ENCODE data around the gene KRTAP23-1. TPM values are rescaled to one million over a fixed set of nuclear protein-coding genes. Genes with fewer than 3 reads are reported as not detected.

KRTAP23-1 gene
- polyA plus RNA-seq, 3 donors, result not detected

GRCh38 chr21:30326390-30326789 is 22.0 kb downstream of the KRTAP23-1 start:
- no peak overlapping the region for H3K27ac ChIP-seq (ENCODE audit: low read depth, low read length)

GRCh38 chr21:30320215-30320614 is 28.2 kb downstream of the KRTAP23-1 start, which contains the start of gene KRTAP26-1:
Gene KRTAP26-1 (minus strand): TSS chr21:30320315. CDS start chr21:30320035, 280 bp downstream.
- 84 to 91% (median 84%) methylated on average over 2 of the region's 2 CpGs for WGBS, 3 donors
- no peak within 1 kb of the TSS for H3K27ac ChIP-seq (ENCODE audit: low read depth, low read length)

GRCh38 chr21:30315701-30316100 is 32.7 kb downstream of the KRTAP23-1 start:
- 81 to 91% (median 90%) methylated on average over 2 of the region's 2 CpGs for WGBS, 3 donors
- no peak overlapping the region for H3K27ac ChIP-seq (ENCODE audit: low read depth, low read length)

GRCh38 chr21:30306884-30307283 is 41.5 kb downstream of the KRTAP23-1 start:
- H3K27ac ChIP-seq (ENCODE audit: low read depth, low read length), result no peak overlapping the region
- 21 to 80% (median 75%) methylated on average over 2 of the region's 2 CpGs for WGBS, 3 donors

GRCh38 chr21:30305136-30305535 is 43.3 kb downstream of the KRTAP23-1 start:
- 28 to 42% (median 30%) methylated on average over 1 of the region's 1 CpG for WGBS, 3 donors
- no peak overlapping the region for H3K27ac ChIP-seq (ENCODE audit: low read depth, low read length)

Other genes with a start within 250 kb of the KRTAP23-1 start
- not detected for gene CLDN17, start 181.8 kb downstream of the KRTAP23-1 start, polyA plus RNA-seq
- gene CLDN8, start 132.5 kb downstream of the KRTAP23-1 start, polyA plus RNA-seq, result under 1 TPM in 1 of 3 donors, not detected in 2; 0.12 TPM
- gene KRTAP24-1, start 65.7 kb downstream of the KRTAP23-1 start, polyA plus RNA-seq, result not detected
- not detected for gene KRTAP25-1, start 59.1 kb downstream of the KRTAP23-1 start, polyA plus RNA-seq
- gene KRTAP26-1, start 28.3 kb downstream of the KRTAP23-1 start, polyA plus RNA-seq, result not detected
- not detected for gene KRTAP27-1, start 10.9 kb downstream of the KRTAP23-1 start, polyA plus RNA-seq
- gene KRTAP13-2, start 23.7 kb upstream of the KRTAP23-1 start, polyA plus RNA-seq, result not detected
- gene KRTAP13-1, start 47.4 kb upstream of the KRTAP23-1 start, polyA plus RNA-seq, result not detected
- gene KRTAP13-3, start 77.3 kb upstream of the KRTAP23-1 start, polyA plus RNA-seq, result not detected
- not detected for gene KRTAP13-4, start 81.6 kb upstream of the KRTAP23-1 start, polyA plus RNA-seq
- gene KRTAP15-1, start 91.7 kb upstream of the KRTAP23-1 start, polyA plus RNA-seq, result not detected
- gene KRTAP19-1, start 131.8 kb upstream of the KRTAP23-1 start, polyA plus RNA-seq, result not detected
- not detected for gene KRTAP19-2, start 138.8 kb upstream of the KRTAP23-1 start, polyA plus RNA-seq
- gene KRTAP19-3, start 143.4 kb upstream of the KRTAP23-1 start, polyA plus RNA-seq, result not detected
- gene KRTAP19-4, start 148.6 kb upstream of the KRTAP23-1 start, polyA plus RNA-seq, result not detected
- not detected for gene KRTAP19-5, start 153.5 kb upstream of the KRTAP23-1 start, polyA plus RNA-seq
- gene KRTAP19-6, start 193.3 kb upstream of the KRTAP23-1 start, polyA plus RNA-seq, result not detected
- not detected for gene KRTAP19-7, start 212.7 kb upstream of the KRTAP23-1 start, polyA plus RNA-seq
- gene KRTAP22-2, start 241.8 kb upstream of the KRTAP23-1 start, polyA plus RNA-seq, result not detected
- not detected for gene KRTAP6-3, start 243.8 kb upstream of the KRTAP23-1 start, polyA plus RNA-seq